ENCODE data around the gene FAM217B. TPM values are rescaled to one million over a fixed set of nuclear protein-coding genes. Genes with fewer than 3 reads are reported as not detected.

The FAM217B gene
- polyA plus RNA-seq, 1 of the 3 experiments (the other 2 are of a cell fraction): 3.0 TPM

DNA sequence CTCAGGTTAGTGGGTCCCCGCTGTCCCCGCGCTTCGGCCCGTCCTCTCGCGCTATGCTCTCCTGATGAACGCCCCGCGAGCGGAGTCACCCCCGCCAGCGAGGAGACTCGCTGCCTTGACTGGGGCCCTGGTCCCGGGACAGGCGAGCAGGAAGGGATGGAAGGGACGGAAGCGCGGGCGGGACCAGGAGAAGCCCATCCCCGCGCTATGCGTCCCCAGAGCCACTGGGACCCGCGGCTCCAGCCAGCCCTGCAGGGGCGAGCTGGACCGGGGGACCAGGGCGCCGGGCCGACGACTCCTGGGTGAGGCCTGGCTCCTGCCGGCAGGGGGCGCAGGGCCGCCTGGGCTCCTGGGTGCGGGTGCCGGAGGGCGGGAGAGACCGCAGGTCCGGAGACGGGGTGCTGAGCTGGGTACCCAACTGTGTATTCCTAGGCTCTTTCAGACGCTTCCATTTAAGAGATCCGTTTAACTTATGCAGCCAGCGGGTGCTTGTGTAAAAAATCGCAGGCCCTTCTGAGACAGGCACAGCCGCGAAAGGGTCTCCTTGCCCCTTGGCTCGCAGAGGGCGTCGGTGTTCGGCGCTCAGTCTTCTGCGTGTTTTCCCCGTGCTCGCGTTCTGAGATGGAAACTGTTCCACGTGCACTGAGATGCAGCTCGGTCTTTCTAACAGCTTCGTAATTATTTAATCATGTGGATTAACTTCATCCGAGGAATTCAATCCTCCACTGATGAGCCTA lies 6.2 kb upstream of the FAM217B start (continued):
- TF ChIP-seq USF2 (IDR thresholded peaks at IDR 0.05; ENCODE audit: borderline replicate concordance, low read depth, low read length) (no peak), POLR2AphosphoS5 (IDR thresholded peaks at IDR 0.05; ENCODE audit: low read depth, low read length) (no peak), RAD21 (IDR thresholded peaks at IDR 0.05; ENCODE audit: low read length) (peak; percentile 32), IRF3 (IDR thresholded peaks at IDR 0.05; ENCODE audit: low read depth, low read length) (no peak)

- no peak overlapping the region for H3K9ac ChIP-seq
- POLR2A ChIA-PET: interaction anchor here (0.5 kb wide), 1 partner anchor 13 kb away, joined by 3 read pairs; no protein-coding TSS in a partner anchor
- H3F3A ChIP-seq (replicated peaks; ENCODE audit: insufficient read depth): peaks cover 14% of the 10 kb centered on the region
- peaks cover 8 to 22% of the 10 kb centered on the region in 2 experiments; a peak in 3 of 4 replicates for H3K4me1 ChIP-seq (ENCODE audit: control insufficient read depth in 1 of 2, insufficient read depth in 2 of 2, low read depth in 1 of 2, low read length in 1 of 2)
- WGBS (ENCODE audit: low lambda C conversion rate): 96% methylated on average over 8 of the region's 8 CpGs
- H2AFZ ChIP-seq (ENCODE audit: low read depth): no peak overlapping the region
- H3K4me3 ChIP-seq (ENCODE audit: low read depth in 2 of 2, low read length in 1 of 2): no peak overlapping the region
- H3K27me3 ChIP-seq (ENCODE audit: insufficient read depth): no peaks in the 10 kb centered on the region
- DNase-seq: no peak
- CTCF ChIA-PET: interaction anchor here (1.9 to 9.8 kb wide), 2 partner anchors 9 to 16 kb away, joined by 20 to 95 read pairs; no protein-coding TSS in a partner anchor
- peaks cover 0 to 2% of the 10 kb centered on the region in 2 experiments for H3K36me3 ChIP-seq (replicated peaks in 1 of 2; ENCODE audit: control insufficient read depth in 1 of 2, insufficient read depth in 2 of 2, low read length in 1 of 2)
- H3K9me3 ChIP-seq: no peaks in the 10 kb centered on the region
- H3K4me2 ChIP-seq: no peak overlapping the region
- no peaks in the 10 kb centered on the region for H3K9me2 ChIP-seq
- H3K27ac ChIP-seq (ENCODE audit: low read depth in 2 of 2, low read length in 1 of 2): no peak overlapping the region
- TF ChIP-seq SMC3 (IDR thresholded peaks at IDR 0.05; ENCODE audit: low read depth, low read length): no peak
- TF ChIP-seq YY1 (IDR thresholded peaks at IDR 0.05; ENCODE audit: low read depth): no peak
- no peak for TF ChIP-seq TAF1 (IDR thresholded peaks at IDR 0.05; ENCODE audit: borderline replicate concordance, low read depth, low read length)
- TF ChIP-seq TCF12 (IDR thresholded peaks at IDR 0.05): no peak
- TF ChIP-seq IRF3 (IDR thresholded peaks at IDR 0.05; ENCODE audit: low read depth, low read length): no peak
- no peak for TF ChIP-seq JUND (IDR thresholded peaks at IDR 0.05)
- no peak for TF ChIP-seq ZBTB33 (IDR thresholded peaks at IDR 0.05; ENCODE audit: borderline replicate concordance, low read depth)
- no peak for TF ChIP-seq FOXM1 (IDR thresholded peaks at IDR 0.05; ENCODE audit: low read depth)
- TF ChIP-seq FOXJ3 (CRISPR knock-in tag; IDR thresholded peaks at IDR 0.05): no peak
- TF ChIP-seq RXRA (IDR thresholded peaks at IDR 0.05; ENCODE audit: borderline replicate concordance, low read depth): no peak
- TF ChIP-seq SIN3A (IDR thresholded peaks at IDR 0.05; ENCODE audit: borderline replicate concordance, low read depth, low read length): no peak
- TF ChIP-seq CHD2 (IDR thresholded peaks at IDR 0.05; ENCODE audit: low read length, partially characterized antibody): no peak
- no peak for TF ChIP-seq GATA2 (CRISPR knock-in tag; IDR thresholded peaks at IDR 0.05)
- TF ChIP-seq RFX5 (IDR thresholded peaks at IDR 0.05; ENCODE audit: low read length): no peak
- peaks cover 16% of the 10 kb centered on the region for H3K79me2 ChIP-seq (ENCODE audit: insufficient read depth)
- no peaks in the 10 kb centered on the region for H4K20me1 ChIP-seq (ENCODE audit: insufficient read depth)
Measured at GRCh38 chr20:59935457-59936185, 4.6 kb upstream of the FAM217B start.

Measured in SK-N-SH (cell line).